ELF-1 (cell line): ENCODE results near the gene BASP1.
A peak's percentile ranks its signal among the peaks of the same experiment; 100 is the strongest.
"Not testable (repeated sequence)": the region's sequence is repeated elsewhere in the genome, so short reads cannot be mapped to it uniquely, and the experiment has no call there.

ENCODE experiments used
- DNase-seq: peaks from one replicate; pipeline ENCODE4 v3.0.0-alpha.2; 2016; ENCODE audit warnings: low read depth, low spot score

BASP1 gene

GRCh38 chr5:17190799-17191391 lies 26.5 kb upstream of the BASP1 start:
- no peak for DNase-seq

GRCh38 chr5:17191574-17191973 lies 25.9 kb upstream of the BASP1 start:
- DNase-seq, result not testable (repeated sequence)

GRCh38 chr5:17192191-17192590 lies 25.2 kb upstream of the BASP1 start:
- DNase-seq, result no peak

- DNase-seq, result no peak
Measured at GRCh38 chr5:17196024-17196423, 21.4 kb upstream of the BASP1 start.

- DNase-seq, result no peak
Measured at GRCh38 chr5:17196697-17197096, 20.7 kb upstream of the BASP1 start.

- DNase-seq, result peak; percentile 82
Measured at GRCh38 chr5:17203329-17204132, 13.9 kb upstream of the BASP1 start.

GRCh38 chr5:17204133-17204489 lies 13.3 kb upstream of the BASP1 start:
- DNase-seq, result no peak

- no peak for DNase-seq
Measured at GRCh38 chr5:17206021-17206420, 11.4 kb upstream of the BASP1 start.

GRCh38 chr5:17212191-17212590 lies 5.2 kb upstream of the BASP1 start:
- DNase-seq, result no peak

GRCh38 chr5:17212996-17213395 lies 4.4 kb upstream of the BASP1 start:
- DNase-seq, result no peak

GRCh38 chr5:17213938-17214337 lies 3.5 kb upstream of the BASP1 start:
- no peak for DNase-seq

- no peak for DNase-seq
Measured at GRCh38 chr5:17214893-17215292, 2.5 kb upstream of the BASP1 start.

GRCh38 chr5:17215361-17215760 lies 2.1 kb upstream of the BASP1 start:
- DNase-seq, result no peak

GRCh38 chr5:17216176-17216973 lies 1.1 kb upstream of the BASP1 start:
- peak; percentile 95 for DNase-seq

- no peak for DNase-seq
Measured at GRCh38 chr5:17216974-17217492, 398 bp upstream of the BASP1 start.

- DNase-seq, result no peak
Measured at GRCh38 chr5:17218353-17219005, 1.0 kb downstream of the BASP1 start.

- peak; percentile 85 for DNase-seq
Measured at GRCh38 chr5:17219006-17219422, 1.6 kb downstream of the BASP1 start.

GRCh38 chr5:17219469-17219868 lies 2.0 kb downstream of the BASP1 start:
- no peak for DNase-seq

- no peak for DNase-seq
Measured at GRCh38 chr5:17219992-17220391, 2.6 kb downstream of the BASP1 start.

GRCh38 chr5:17220469-17220868 lies 3.0 kb downstream of the BASP1 start:
- DNase-seq, result no peak

GRCh38 chr5:17221843-17222636 lies 4.6 kb downstream of the BASP1 start:
- DNase-seq, result no peak
